ENCODE data around the gene MED29.

The MED29 gene

GRCh38 chr19:39355253-39355652 is 35.9 kb upstream of the MED29 start:
- Histone ChIP-seq H3K27me3 (ENCODE audit: insufficient read depth, low read depth, severe bottlenecking) (no peaks in the 10 kb centered on the region), H3K9me3 (ENCODE audit: severe bottlenecking) (no peaks in the 10 kb centered on the region), H3K4me3 (ENCODE audit: low read depth, low read length) (no peak overlapping the region), H3K36me3 (peaks cover 89% of the 10 kb centered on the region), H3K27ac (no peak overlapping the region)
- no peak for TF ChIP-seq CTCF (IDR thresholded peaks at IDR 0.05; ENCODE audit: low read depth, low read length)
- DNase-seq, result no peak

- Histone ChIP-seq H3K27me3 (ENCODE audit: insufficient read depth, low read depth, severe bottlenecking) (no peaks in the 10 kb centered on the region), H3K9me3 (ENCODE audit: severe bottlenecking) (no peaks in the 10 kb centered on the region), H3K36me3 (peaks cover 88% of the 10 kb centered on the region), H3K27ac (no peak overlapping the region), H3K4me3 (ENCODE audit: low read depth, low read length) (no peak overlapping the region)
- no peak for DNase-seq
- no peak for TF ChIP-seq CTCF (IDR thresholded peaks at IDR 0.05; ENCODE audit: low read depth, low read length)
These were observed 35.1 kb upstream of the MED29 start for GRCh38 chr19:39356073-39356472.

- Histone ChIP-seq H3K27ac (no peak overlapping the region), H3K9me3 (ENCODE audit: severe bottlenecking) (no peaks in the 10 kb centered on the region), H3K36me3 (peaks cover 82% of the 10 kb centered on the region), H3K27me3 (ENCODE audit: insufficient read depth, low read depth, severe bottlenecking) (no peaks in the 10 kb centered on the region), H3K4me3 (ENCODE audit: low read depth, low read length) (no peak overlapping the region)
- no peak for TF ChIP-seq CTCF (IDR thresholded peaks at IDR 0.05; ENCODE audit: low read depth, low read length)
- no peak for DNase-seq
These were observed 34.5 kb upstream of the MED29 start for GRCh38 chr19:39356647-39357046.

- Histone ChIP-seq H3K27me3 (ENCODE audit: insufficient read depth, low read depth, severe bottlenecking) (no peaks in the 10 kb centered on the region), H3K27ac (no peak overlapping the region), H3K36me3 (peaks cover 76% of the 10 kb centered on the region), H3K9me3 (ENCODE audit: severe bottlenecking) (no peaks in the 10 kb centered on the region), H3K4me3 (ENCODE audit: low read depth, low read length) (no peak overlapping the region)
- DNase-seq, result no peak
- TF ChIP-seq CTCF (IDR thresholded peaks at IDR 0.05; ENCODE audit: low read depth, low read length), result no peak
These were observed 32.2 kb upstream of the MED29 start for GRCh38 chr19:39359026-39359425.

GRCh38 chr19:39360599-39360998 is 30.6 kb upstream of the MED29 start:
- TF ChIP-seq CTCF (IDR thresholded peaks at IDR 0.05; ENCODE audit: low read depth, low read length), result no peak
- peaks cover 70% of the 10 kb centered on the region for H3K36me3 ChIP-seq
- H3K4me3 ChIP-seq (ENCODE audit: low read depth, low read length), result no peak overlapping the region
- no peak for DNase-seq
- H3K9me3 ChIP-seq (ENCODE audit: severe bottlenecking), result no peaks in the 10 kb centered on the region
- no peak overlapping the region for H3K27ac ChIP-seq
- H3K27me3 ChIP-seq (ENCODE audit: insufficient read depth, low read depth, severe bottlenecking), result no peaks in the 10 kb centered on the region

All from WERI-Rb-1 (cell line).